ENCODE measurements around the gene MEGF11.

Gene MEGF11

GRCh38 chr15:66187271-66187670, 66.3 kb downstream of the MEGF11 start:
- Histone ChIP-seq H4K8ac (ENCODE audit: low read depth, low read length) (no peak overlapping the region), H4K5ac (ENCODE audit: low read length) (no peak overlapping the region), H3K18ac (ENCODE audit: low read length) (no peak overlapping the region), H3K9ac (ENCODE audit: low read length) (no peak overlapping the region), H3K4me3 (ENCODE audit: low read length) (no peak overlapping the region), H3K36me3 (ENCODE audit: control insufficient read depth, insufficient read depth, low read length) (no peaks in the 10 kb centered on the region), H3K23ac (ENCODE audit: low read length) (no peak overlapping the region), H3K4ac (ENCODE audit: low read depth, low read length) (no peak overlapping the region), H2AK5ac (ENCODE audit: low read length) (no peak overlapping the region), H3K4me2 (ENCODE audit: low read length) (no peak overlapping the region), H3K27ac (ENCODE audit: low read depth, low read length) (no peak overlapping the region), H2BK120ac (ENCODE audit: low read depth, low read length) (no peak overlapping the region), H2BK15ac (replicated peaks; ENCODE audit: low read depth) (no peak overlapping the region), H3K4me1 (ENCODE audit: control insufficient read depth, low read depth, low read length) (no peaks in the 10 kb centered on the region), H3K27me3 (ENCODE audit: insufficient read depth, low read length, poor library complexity) (no peaks in the 10 kb centered on the region), H3K79me2 (ENCODE audit: control insufficient read depth, insufficient read depth, low read length) (no peaks in the 10 kb centered on the region), H3K79me1 (ENCODE audit: low read length) (no peaks in the 10 kb centered on the region), H3K56ac (ENCODE audit: low read length) (no peak overlapping the region), H2BK5ac (ENCODE audit: low read length) (no peak overlapping the region)
- DNase-seq, result no peak
- no CpG with 5 or more reads among the region's 6 CpGs for WGBS (ENCODE audit: extremely low coverage, insufficient coverage, low lambda C conversion rate)

DNA sequence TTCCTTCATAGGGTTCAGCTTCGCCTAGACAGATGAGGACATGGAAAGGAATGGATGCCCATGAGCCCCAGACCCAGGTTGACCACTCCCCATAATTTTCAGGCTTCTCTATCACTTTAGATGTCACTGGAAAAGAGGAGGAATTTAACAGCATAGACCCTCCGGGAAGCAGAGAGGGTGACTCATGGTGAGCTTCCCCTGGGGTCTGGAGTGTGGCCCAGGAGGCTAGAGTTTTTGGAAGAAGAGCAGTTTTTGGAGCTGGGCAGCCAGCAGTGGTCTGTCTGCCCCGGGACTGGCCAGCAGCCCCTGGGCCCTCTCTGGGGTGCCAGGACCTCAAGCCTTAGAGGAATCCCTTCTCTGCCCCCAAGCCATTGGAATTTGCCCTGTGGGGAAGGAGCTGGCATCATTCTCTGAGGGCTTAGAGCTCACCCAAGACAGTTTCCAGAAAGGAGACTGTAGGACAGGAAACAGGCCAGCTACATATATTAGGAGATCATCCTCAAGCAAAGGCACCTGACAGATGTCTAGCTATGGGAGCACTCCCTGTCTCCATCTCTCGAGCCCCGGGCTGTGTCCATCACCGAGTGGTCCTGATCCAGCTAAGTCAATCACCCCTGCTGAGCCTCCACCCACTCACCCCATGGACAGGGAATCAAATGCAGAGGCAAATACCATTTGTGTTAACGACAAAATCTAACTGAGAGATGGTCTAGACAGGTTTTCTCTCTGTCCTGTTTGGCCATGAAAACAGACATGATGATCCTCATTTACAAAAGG, 67.3 kb downstream of the MEGF11 start:
- no peaks in the 10 kb centered on the region for H3K4me1 ChIP-seq (ENCODE audit: control insufficient read depth, low read depth, low read length)
- H2BK15ac ChIP-seq (replicated peaks; ENCODE audit: low read depth), result no peak overlapping the region
- no peak overlapping the region for H4K8ac ChIP-seq (ENCODE audit: low read depth, low read length)
- H3K4ac ChIP-seq (ENCODE audit: low read depth, low read length), result no peak overlapping the region
- H3K27ac ChIP-seq (ENCODE audit: low read depth, low read length), result no peak overlapping the region
- H3K27me3 ChIP-seq (ENCODE audit: insufficient read depth, low read length, poor library complexity), result no peaks in the 10 kb centered on the region
- H2AK5ac ChIP-seq (ENCODE audit: low read length), result no peak overlapping the region
- H3K18ac ChIP-seq (ENCODE audit: low read length), result no peak overlapping the region
- H3K36me3 ChIP-seq (ENCODE audit: control insufficient read depth, insufficient read depth, low read length), result no peaks in the 10 kb centered on the region
- H3K79me2 ChIP-seq (ENCODE audit: control insufficient read depth, insufficient read depth, low read length), result no peaks in the 10 kb centered on the region
- no peak overlapping the region for H3K9ac ChIP-seq (ENCODE audit: low read length)
- no peak overlapping the region for H3K4me3 ChIP-seq (ENCODE audit: low read length)
- H3K23ac ChIP-seq (ENCODE audit: low read length), result no peak overlapping the region
- WGBS (ENCODE audit: extremely low coverage, insufficient coverage, low lambda C conversion rate), result no CpG with 5 or more reads among the region's 7 CpGs
- no peak overlapping the region for H2BK120ac ChIP-seq (ENCODE audit: low read depth, low read length)
- H4K5ac ChIP-seq (ENCODE audit: low read length), result no peak overlapping the region
- H3K79me1 ChIP-seq (ENCODE audit: low read length), result no peaks in the 10 kb centered on the region
- no peak overlapping the region for H3K4me2 ChIP-seq (ENCODE audit: low read length)
- H3K56ac ChIP-seq (ENCODE audit: low read length), result no peak overlapping the region
- no peak overlapping the region for H2BK5ac ChIP-seq (ENCODE audit: low read length)
- DNase-seq, result no peak

- no peak for DNase-seq
- H3K23ac ChIP-seq (ENCODE audit: low read length), result no peak overlapping the region
- no peaks in the 10 kb centered on the region for H3K4me1 ChIP-seq (ENCODE audit: control insufficient read depth, low read depth, low read length)
- no peak overlapping the region for H3K27ac ChIP-seq (ENCODE audit: low read depth, low read length)
- H3K27me3 ChIP-seq (ENCODE audit: insufficient read depth, low read length, poor library complexity), result no peaks in the 10 kb centered on the region
- H2BK15ac ChIP-seq (replicated peaks; ENCODE audit: low read depth), result no peak overlapping the region
- no peak overlapping the region for H3K4me3 ChIP-seq (ENCODE audit: low read length)
- no peak overlapping the region for H4K8ac ChIP-seq (ENCODE audit: low read depth, low read length)
- H3K79me1 ChIP-seq (ENCODE audit: low read length), result no peaks in the 10 kb centered on the region
- no peaks in the 10 kb centered on the region for H3K79me2 ChIP-seq (ENCODE audit: control insufficient read depth, insufficient read depth, low read length)
- H3K36me3 ChIP-seq (ENCODE audit: control insufficient read depth, insufficient read depth, low read length), result no peaks in the 10 kb centered on the region
- H2AK5ac ChIP-seq (ENCODE audit: low read length), result no peak overlapping the region
- no peak overlapping the region for H4K5ac ChIP-seq (ENCODE audit: low read length)
- no peak overlapping the region for H2BK120ac ChIP-seq (ENCODE audit: low read depth, low read length)
- H3K56ac ChIP-seq (ENCODE audit: low read length), result no peak overlapping the region
- no peak overlapping the region for H3K4ac ChIP-seq (ENCODE audit: low read depth, low read length)
- no peak overlapping the region for H3K9ac ChIP-seq (ENCODE audit: low read length)
- no peak overlapping the region for H3K4me2 ChIP-seq (ENCODE audit: low read length)
- WGBS (ENCODE audit: extremely low coverage, insufficient coverage, low lambda C conversion rate), result no CpG with 5 or more reads among the region's 8 CpGs
- no peak overlapping the region for H3K18ac ChIP-seq (ENCODE audit: low read length)
- H2BK5ac ChIP-seq (ENCODE audit: low read length), result no peak overlapping the region
These were observed 68.4 kb downstream of the MEGF11 start for GRCh38 chr15:66184936-66185790.

DNA sequence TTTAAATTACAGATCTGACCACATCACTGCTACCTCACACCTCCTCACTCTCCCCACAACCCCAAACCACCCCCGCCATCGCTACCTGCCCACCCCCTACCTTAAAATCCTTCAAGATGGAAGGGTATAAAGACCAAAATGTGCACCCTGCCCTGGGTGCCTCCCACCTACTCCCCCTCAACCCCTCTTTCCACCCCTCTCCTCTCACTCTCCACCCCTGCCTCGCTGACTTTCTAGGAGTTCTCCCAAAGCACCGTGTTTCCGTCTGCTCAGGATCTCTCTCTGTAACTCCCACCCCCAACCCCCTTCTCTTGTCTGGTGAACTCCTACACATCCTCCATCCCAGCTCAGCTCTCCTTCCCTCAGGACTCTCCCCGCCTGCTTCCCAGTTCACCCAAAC, 69.1 kb downstream of the MEGF11 start:
- H2BK5ac ChIP-seq (ENCODE audit: low read length), result no peak overlapping the region
- H3K79me2 ChIP-seq (ENCODE audit: control insufficient read depth, insufficient read depth, low read length), result no peaks in the 10 kb centered on the region
- no peak overlapping the region for H3K4me3 ChIP-seq (ENCODE audit: low read length)
- H4K5ac ChIP-seq (ENCODE audit: low read length), result no peak overlapping the region
- H3K36me3 ChIP-seq (ENCODE audit: control insufficient read depth, insufficient read depth, low read length), result no peaks in the 10 kb centered on the region
- no peaks in the 10 kb centered on the region for H3K27me3 ChIP-seq (ENCODE audit: insufficient read depth, low read length, poor library complexity)
- DNase-seq, result no peak
- H2AK5ac ChIP-seq (ENCODE audit: low read length), result no peak overlapping the region
- H4K8ac ChIP-seq (ENCODE audit: low read depth, low read length), result no peak overlapping the region
- no peak overlapping the region for H3K4me2 ChIP-seq (ENCODE audit: low read length)
- H3K9ac ChIP-seq (ENCODE audit: low read length), result no peak overlapping the region
- H3K4me1 ChIP-seq (ENCODE audit: control insufficient read depth, low read depth, low read length), result no peaks in the 10 kb centered on the region
- H3K79me1 ChIP-seq (ENCODE audit: low read length), result no peaks in the 10 kb centered on the region
- H3K18ac ChIP-seq (ENCODE audit: low read length), result no peak overlapping the region
- H3K23ac ChIP-seq (ENCODE audit: low read length), result no peak overlapping the region
- no peak overlapping the region for H2BK15ac ChIP-seq (replicated peaks; ENCODE audit: low read depth)
- no peak overlapping the region for H2BK120ac ChIP-seq (ENCODE audit: low read depth, low read length)
- no peak overlapping the region for H3K4ac ChIP-seq (ENCODE audit: low read depth, low read length)
- WGBS (ENCODE audit: extremely low coverage, insufficient coverage, low lambda C conversion rate), result no CpG with 5 or more reads among the region's 6 CpGs
- no peak overlapping the region for H3K56ac ChIP-seq (ENCODE audit: low read length)
- H3K27ac ChIP-seq (ENCODE audit: low read depth, low read length), result no peak overlapping the region

DNA sequence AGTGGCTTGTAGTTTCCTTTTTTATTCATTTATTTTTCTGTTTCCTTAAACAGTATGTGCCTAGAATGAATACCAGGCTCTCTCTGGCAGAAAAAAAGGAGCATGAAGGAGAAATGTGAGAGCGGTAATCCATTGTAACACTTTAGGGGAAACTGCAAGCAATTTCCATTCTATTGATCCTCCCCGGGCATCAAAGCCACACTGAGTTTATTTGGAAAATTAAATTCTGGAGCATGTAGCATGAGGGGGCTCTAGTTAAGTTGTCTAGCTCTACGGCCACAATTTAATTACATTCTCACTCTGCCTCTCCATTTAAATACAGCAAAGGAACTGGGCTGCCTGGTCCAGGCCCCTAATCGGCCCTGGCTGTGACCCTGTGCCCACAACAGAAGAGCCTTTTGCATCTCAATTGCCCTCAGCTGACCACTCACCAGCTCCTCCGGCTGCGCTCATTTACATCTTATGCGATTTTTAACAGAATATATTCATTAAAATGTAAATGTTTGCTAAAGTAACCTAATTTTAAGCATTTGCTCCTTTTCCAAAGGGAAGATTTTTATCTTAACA, 72.9 kb downstream of the MEGF11 start:
- Histone ChIP-seq H3K18ac (ENCODE audit: low read length) (no peak overlapping the region), H3K27me3 (ENCODE audit: insufficient read depth, low read length, poor library complexity) (no peaks in the 10 kb centered on the region), H3K36me3 (ENCODE audit: control insufficient read depth, insufficient read depth, low read length) (no peaks in the 10 kb centered on the region), H2BK5ac (ENCODE audit: low read length) (no peak overlapping the region), H3K4me2 (ENCODE audit: low read length) (no peak overlapping the region), H3K79me2 (ENCODE audit: control insufficient read depth, insufficient read depth, low read length) (no peaks in the 10 kb centered on the region), H3K23ac (ENCODE audit: low read length) (no peak overlapping the region), H3K4ac (ENCODE audit: low read depth, low read length) (no peak overlapping the region), H3K79me1 (ENCODE audit: low read length) (no peaks in the 10 kb centered on the region), H4K5ac (ENCODE audit: low read length) (no peak overlapping the region), H3K27ac (ENCODE audit: low read depth, low read length) (no peak overlapping the region), H3K9ac (ENCODE audit: low read length) (no peak overlapping the region), H2BK120ac (ENCODE audit: low read depth, low read length) (no peak overlapping the region), H3K4me3 (ENCODE audit: low read length) (no peak overlapping the region), H3K4me1 (ENCODE audit: control insufficient read depth, low read depth, low read length) (no peaks in the 10 kb centered on the region), H3K56ac (ENCODE audit: low read length) (no peak overlapping the region), H2AK5ac (ENCODE audit: low read length) (no peak overlapping the region), H2BK15ac (replicated peaks; ENCODE audit: low read depth) (no peak overlapping the region), H4K8ac (ENCODE audit: low read depth, low read length) (no peak overlapping the region)
- no peak for DNase-seq
- no CpG with 5 or more reads among the region's 7 CpGs for WGBS (ENCODE audit: extremely low coverage, insufficient coverage, low lambda C conversion rate)
